Mammary microvascular endothelial cell (primary cell): Measurements from ENCODE around the gene LIN28A. TPM values are rescaled to one million over a fixed set of nuclear protein-coding genes. Genes with fewer than 3 reads are reported as not detected.

ENCODE experiments used
- total RNA-seq: library from RNA; depleted of rRNA; stranded (reverse); fragments of >200 nt; gene quantifications from 2 replicates; pipeline ENCODE4 v1.2.3, GENCODE V29; 2015

The LIN28A gene, protein sequence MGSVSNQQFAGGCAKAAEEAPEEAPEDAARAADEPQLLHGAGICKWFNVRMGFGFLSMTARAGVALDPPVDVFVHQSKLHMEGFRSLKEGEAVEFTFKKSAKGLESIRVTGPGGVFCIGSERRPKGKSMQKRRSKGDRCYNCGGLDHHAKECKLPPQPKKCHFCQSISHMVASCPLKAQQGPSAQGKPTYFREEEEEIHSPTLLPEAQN
- total RNA-seq: not detected in 2 replicates

DNA sequence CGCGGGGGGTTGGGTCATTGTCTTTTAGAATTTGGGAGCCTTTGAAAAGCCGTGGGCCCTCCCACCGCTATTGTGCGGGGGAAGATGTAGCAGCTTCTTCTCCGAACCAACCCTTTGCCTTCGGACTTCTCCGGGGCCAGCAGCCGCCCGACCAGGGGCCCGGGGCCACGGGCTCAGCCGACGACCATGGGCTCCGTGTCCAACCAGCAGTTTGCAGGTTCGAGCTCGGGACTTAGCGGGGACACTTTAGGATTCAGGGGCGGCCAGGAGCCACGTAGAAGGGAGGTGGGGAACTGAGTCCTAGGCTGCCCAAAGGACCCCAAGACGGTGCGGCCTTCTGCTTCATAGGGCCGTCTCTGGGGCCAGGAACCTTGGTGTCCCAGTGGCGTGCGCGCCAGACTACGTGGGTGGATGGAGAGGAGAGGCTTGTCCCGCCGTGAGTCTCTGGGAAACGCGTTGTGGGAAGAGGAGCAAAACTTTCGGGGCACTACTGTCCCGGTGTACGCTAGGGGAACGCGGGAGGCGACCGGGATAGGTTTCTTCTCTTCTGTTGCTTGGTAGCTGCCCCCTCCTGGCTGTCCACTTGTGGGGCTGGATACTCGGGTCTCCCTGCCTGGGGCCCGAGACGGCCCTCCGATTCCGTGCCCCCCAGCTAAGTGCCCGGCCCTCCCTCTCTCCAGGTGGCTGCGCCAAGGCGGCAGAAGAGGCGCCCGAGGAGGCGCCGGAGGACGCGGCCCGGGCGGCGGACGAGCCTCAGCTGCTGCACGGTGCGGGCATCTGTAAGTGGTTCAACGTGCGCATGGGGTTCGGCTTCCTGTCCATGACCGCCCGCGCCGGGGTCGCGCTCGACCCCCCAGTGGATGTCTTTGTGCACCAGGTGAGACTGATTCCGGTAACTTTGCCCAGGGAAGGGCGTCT lies at the start of gene LIN28A:
Gene LIN28A, plus strand, starts transcription at position 112 of the 918 bp plus-strand sequence. Its CDS starts 75 bp downstream, at position 187.

DNA sequence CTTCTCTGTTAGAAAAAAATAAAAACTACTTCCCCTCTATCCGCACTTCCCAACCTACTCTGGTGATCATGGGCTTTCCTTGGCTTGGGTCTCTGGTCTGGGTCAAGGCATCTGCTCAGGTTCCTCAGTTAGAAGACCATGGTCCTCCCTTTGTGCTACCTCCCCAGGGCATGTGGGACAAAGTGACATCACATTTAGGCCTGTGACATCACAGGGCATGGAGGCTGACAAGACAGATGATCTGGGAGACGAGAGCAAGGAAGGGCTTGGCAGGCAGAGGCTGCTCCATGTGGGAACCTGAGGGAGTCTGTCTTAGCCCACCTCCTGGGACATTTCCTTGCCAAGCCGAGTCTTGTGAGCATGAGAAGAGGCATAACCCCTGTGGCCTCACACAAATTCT lies 38.0 kb upstream of the LIN28A start, which contains the start of gene ZNF683:
Gene ZNF683, minus strand, starts transcription at position 140 of the 400 bp plus-strand sequence. CDS start 4,179 bp downstream, outside the sequence.

DNA sequence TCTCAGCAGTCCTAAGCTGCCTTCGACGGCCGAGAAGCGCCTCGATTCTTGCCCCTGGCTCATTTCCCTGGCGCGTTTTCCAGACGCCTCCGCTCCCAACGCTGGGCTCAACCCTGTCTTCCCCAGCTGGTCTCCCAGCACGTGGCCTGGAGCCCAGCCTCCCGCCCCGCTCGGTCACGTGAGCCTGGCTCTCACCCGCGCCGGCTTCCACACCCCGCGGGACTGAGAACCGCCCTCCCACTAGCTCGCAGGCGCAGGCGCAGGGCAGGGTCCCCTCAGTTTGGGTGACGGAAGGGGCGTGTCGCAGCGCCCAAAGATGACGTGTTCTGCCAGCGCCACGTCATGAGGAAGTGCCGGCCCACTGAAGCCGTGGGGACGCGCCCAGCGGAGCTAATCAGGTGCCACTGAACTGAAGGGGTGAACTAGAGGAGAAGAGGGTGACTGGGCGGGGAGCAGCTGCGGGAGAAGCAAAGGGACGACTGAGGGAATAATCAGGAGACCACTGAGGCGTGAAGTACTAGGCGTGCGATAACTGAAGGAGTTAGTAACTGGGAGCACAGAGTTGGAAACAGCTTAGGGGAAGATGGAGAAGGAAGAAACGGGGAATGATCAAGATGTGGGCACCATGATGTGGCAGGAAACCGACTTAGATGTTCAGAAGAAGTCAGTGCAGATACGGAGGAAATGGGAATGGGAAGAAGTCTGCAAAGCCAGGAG lies 21.5 kb downstream of the LIN28A start, which contains the start of gene DHDDS:
Gene DHDDS, plus strand, starts transcription at position 343 of the 717 bp plus-strand sequence. CDS start 625 bp downstream, outside the sequence.

DNA sequence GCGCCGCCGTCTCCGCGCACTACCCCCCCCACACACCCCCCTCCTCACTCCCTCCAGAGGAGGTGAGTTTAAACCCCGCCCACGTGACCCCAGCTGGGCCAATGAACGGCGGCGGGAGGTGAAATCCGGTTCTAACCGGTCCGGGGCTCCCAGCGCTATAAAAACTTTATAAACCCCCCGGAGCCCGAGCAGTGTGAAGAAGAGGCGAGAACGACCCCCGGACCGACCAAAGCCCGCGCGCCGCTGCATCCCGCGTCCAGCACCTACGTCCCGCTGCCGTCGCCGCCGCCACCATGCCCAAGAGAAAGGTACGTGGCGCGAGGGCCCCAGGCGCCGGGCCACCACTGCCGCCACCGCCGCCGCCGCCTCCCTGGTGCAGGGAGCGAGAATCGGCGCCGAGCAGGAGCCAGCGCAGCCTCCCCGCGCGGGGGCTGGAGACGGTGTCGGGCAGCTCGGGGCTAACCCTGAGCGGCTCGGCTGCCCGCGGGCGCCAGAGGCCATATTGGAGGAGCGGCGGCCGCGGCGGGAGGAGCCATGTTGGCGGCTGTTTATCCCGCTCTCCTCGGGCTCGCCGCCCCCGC lies 61.8 kb downstream of the LIN28A start, which contains the start of gene HMGN2:
Gene HMGN2, plus strand, starts transcription at position 121 of the 581 bp plus-strand sequence. Its CDS starts 173 bp downstream, at position 294.

Other genes starting within 250 kb of the LIN28A start
- not detected in 2 replicates for gene C1orf232, start 241.9 kb upstream of the LIN28A start, total RNA-seq
- 41.5 and 57.4 TPM in 2 replicates for gene ZNF593, start 240.9 kb upstream of the LIN28A start, total RNA-seq
- gene ZNF593OS, start 239.0 kb upstream of the LIN28A start, total RNA-seq: 0.33 TPM in 1 of 2 replicates, not detected in the other
- gene CNKSR1, start 233.3 kb upstream of the LIN28A start, total RNA-seq: not detected in 2 replicates
- gene CATSPER4, start 220.2 kb upstream of the LIN28A start, total RNA-seq: not detected in 2 replicates
- 9.5 and 13.4 TPM in 2 replicates for gene CEP85, start 176.6 kb upstream of the LIN28A start, total RNA-seq
- gene SH3BGRL3, start 130.7 kb upstream of the LIN28A start, total RNA-seq: 232 and 233 TPM in 2 replicates
- gene UBXN11, start 104.2 kb upstream of the LIN28A start, total RNA-seq: 1.9 TPM in 2 replicates
- not detected in 2 replicates for gene CD52, start 92.9 kb upstream of the LIN28A start, total RNA-seq
- not detected in 2 replicates for gene CRYBG2, start 56.7 kb upstream of the LIN28A start, total RNA-seq
- not detected in 2 replicates for gene ZNF683, start 38.1 kb upstream of the LIN28A start, total RNA-seq
- gene DHDDS, start 21.5 kb downstream of the LIN28A start, total RNA-seq: 53.6 and 59.0 TPM in 2 replicates
- gene HMGN2, start 61.6 kb downstream of the LIN28A start, total RNA-seq: 462 and 532 TPM in 2 replicates
- 19.1 and 21.0 TPM in 2 replicates for gene RPS6KA1, start 118.9 kb downstream of the LIN28A start, total RNA-seq